Hypothalamus (tissue), 51 donors: ENCODE measurements around the gene NT5C3B.
"Not testable (repeated sequence)": the region's sequence is repeated elsewhere in the genome, so short reads cannot be mapped to it uniquely, and the experiment has no call there.

ENCODE experiments used
- DNase-seq, 51 donors: peaks; one replicate each; lab custom pipeline; 2025; lab: John Stamatoyannopoulos, UW

Gene NT5C3B

DNA sequence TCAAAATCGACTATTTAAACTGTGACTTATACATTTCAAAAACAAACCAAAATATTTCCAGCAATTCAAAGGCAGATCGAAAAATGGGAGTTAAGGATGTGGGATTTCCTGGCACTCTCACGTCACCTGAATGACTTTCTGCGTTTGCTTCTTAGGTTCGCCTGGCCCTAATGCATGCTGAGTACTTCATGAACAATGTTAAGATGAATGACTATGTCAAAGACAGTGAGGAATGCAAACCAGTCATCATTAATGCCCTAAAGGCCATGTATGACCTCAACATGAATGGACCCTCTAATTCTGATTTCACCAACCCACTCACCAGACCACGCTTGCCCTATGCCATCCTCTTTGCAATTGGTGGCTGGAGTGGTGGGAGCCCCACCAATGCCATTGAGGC is 8.9 kb upstream of the NT5C3B start:
- no peak for DNase-seq

GRCh38 chr17:41840781-41841180 is 4.7 kb upstream of the NT5C3B start:
- DNase-seq, result not testable (repeated sequence)

- DNase-seq, result not testable (repeated sequence)
These were observed 3.4 kb upstream of the NT5C3B start for GRCh38 chr17:41839448-41839847.

DNA sequence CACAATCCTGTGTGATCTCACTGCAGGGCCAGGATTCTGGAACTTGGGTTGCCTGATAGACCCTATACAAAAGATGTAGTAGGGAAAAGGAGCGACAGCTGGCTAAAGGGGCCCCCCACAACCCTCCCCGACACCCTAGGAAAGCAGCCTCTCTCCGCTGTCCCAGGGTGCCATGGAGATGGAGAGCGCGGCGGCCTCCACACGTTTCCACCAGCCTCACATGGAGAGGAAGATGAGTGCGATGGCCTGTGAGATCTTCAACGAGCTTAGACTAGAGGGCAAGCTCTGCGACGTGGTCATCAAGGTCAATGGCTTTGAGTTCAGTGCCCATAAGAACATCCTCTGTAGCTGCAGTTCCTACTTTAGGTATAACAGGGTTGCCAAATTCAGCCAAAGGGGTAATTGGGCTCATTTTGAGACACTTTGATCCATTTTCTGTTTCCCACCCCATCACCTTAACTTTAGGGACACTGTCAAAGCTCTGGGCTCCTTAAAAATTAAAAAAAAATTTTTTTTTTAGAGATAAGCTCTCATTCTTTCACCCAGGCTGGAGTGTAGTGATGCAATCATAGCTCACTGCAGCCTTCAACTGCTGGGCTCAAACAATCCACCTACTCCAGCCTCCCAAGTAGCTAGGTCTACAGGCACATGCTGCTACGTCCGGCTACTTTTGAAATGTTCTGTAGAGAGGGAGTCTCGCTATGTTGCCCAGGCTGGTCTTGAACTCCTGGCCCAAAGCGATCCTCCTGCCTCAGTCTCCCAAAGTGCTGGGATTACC is 1.9 kb upstream of the NT5C3B start, which contains the start of gene KLHL10:
TSS of gene KLHL10 (plus strand) at position 65 of the 778 bp plus-strand sequence. CDS start at position 173, 108 bp downstream.
- DNase-seq, result no peak

GRCh38 chr17:41836550-41837196 is 641 bp upstream of the NT5C3B start:
- no peak for DNase-seq

DNA sequence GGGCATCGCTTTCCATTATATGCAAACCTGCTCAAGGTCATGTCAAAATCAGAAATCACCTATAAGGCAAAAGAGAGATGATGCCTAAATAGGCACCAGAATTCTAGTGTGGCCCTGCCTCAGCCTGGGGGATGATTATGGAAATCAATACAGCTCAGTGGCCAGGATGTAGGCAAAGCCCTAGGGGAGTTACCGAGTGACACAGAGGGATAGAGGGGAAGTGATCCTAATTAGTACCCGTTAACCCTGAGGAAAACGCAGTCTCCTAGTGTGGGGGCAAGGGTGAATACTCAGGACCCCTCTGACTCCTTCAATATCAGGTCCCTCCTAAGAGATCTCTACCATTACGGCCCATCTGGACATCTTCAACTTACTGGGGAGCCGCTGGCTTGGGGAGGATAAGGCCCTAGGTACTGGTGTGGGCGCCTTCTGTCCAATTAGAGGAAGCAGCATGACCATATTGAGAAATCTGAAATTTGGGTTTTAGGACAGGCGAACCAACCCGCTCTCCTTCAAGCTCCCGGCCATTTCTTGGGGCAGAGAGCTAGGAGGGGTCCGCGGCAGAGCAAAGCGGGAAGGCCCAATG is 725 bp downstream of the NT5C3B start:
- DNase-seq, result peak in 2 of 51 donors; percentile 10 to 13

DNA sequence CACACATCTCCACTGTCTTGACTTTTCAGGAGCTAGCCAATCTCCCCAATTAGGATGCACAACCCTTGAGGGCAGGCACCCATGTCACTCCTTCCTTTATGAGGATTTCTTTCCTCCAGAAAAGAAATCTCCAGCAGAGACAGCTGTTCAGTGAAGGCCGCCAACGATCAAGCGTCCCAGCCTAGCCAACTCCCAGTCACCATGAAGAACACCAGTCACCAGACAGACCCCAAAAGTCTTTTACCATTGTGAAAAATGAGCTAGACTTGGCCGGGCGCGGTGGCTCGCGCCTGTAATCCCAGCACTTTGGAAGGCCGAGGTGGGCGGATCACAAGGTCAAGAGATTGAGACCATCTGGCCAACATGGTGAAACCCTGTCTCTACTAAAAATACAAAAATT is 6.1 kb downstream of the NT5C3B start:
- not testable (repeated sequence) for DNase-seq

GRCh38 chr17:41825175-41825845 is 10.7 kb downstream of the NT5C3B start:
- no peak for DNase-seq

- DNase-seq, result no peak
These were observed 11.9 kb downstream of the NT5C3B start for GRCh38 chr17:41824086-41824485.

DNA sequence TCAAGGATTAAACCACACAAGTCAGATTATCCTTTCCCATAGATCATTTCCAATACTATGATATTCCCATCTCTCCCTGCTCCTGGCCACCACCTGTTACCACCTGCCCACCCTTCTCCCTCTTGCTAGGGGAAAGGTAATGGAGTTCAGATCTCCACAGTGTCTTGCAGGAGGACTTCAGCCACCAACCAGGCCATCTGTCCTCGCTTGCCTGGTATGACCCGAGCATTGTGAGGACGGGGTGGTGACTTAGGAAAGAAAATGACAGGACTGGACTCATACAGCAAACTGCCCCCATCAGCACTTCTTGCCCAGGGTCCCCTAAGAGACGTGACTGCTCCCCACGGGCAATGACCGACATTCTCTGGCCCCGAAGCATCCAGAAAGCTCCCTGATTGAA is 12.5 kb downstream of the NT5C3B start:
- no peak for DNase-seq

DNA sequence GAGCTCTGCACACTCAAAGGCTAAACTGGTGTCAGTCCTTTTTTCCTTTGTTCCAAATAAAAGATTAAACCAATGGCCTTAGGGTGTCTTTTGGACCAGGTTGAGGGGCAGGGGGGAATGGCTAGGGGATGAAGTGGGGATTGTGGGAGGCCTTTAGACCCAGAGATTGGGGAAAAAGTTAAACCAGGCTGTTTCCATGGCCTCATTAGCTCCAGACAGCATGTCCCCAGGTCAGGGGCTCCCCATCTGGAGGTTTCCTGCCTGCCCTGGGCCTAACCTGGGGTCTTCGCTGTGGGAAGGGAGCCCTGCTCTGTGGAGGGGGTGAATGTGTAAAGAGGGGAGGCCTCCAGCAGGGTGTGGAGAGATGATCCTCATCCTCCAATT is 12.9 kb downstream of the NT5C3B start:
- DNase-seq, result no peak

- DNase-seq, result no peak
These were observed 13.6 kb downstream of the NT5C3B start for GRCh38 chr17:41822216-41823140.

DNA sequence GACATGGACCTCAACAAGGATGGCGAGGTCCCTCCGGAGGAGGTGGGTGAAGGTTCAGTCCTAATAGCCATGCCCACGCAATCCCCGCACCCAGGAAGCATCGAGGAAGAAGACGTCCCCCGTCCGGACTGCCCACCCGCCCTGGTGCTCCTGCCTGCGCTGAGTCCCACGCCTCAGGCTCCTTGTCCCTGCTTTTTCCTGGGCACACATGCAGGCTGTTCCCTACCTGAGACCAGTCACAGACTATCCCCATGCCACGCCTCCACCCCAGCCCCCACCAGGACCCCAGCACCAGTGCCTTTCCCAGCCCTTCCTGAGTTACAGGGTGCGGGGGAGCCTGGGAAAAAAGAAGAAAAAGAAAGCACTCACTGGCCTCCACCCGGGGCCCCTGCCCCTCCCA is 14.3 kb downstream of the NT5C3B start:
- no peak for DNase-seq

DNA sequence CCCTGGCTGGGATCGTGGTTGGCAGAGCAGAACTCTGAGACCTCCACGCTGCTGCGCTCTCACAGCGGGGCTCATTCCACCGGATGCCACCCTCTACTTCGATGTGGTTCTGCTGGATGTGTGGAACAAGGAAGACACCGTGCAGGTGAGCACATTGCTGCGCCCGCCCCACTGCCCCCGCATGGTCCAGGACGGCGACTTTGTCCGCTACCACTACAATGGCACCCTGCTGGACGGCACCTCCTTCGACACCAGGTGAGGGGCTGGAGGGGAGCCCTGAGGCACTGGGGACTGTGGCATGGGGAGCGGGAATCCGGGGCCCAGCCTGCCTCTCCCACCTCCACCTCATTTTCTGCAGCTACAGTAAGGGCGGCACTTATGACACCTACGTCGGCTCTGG is 18.0 kb downstream of the NT5C3B start:
- DNase-seq, result no peak

- no peak for DNase-seq
These were observed 19.3 kb downstream of the NT5C3B start for GRCh38 chr17:41816637-41817320.

- no peak for DNase-seq
These were observed 21.8 kb downstream of the NT5C3B start for GRCh38 chr17:41814195-41814594.

DNA sequence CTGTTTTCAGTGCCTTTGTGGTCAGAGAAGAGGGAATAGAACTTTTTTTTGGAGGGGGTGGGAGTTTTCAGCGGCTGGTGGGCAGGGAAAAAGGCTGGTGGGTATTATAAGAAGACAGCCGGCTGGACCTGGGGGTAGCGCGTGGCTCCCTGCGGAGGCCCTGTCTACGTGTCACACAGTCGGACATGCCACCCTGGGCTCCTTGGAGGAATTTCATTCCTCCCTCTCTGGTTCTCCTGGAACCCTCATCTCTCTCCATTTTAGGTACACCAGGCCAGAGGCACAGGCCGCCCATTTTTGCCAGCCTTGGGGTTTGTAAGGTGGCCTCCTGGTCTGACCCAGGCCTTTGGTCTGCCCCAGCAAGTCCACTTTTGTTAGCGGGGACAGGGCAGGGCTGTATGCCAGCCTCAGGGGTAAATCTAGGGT is 22.3 kb downstream of the NT5C3B start:
- DNase-seq, result no peak

- DNase-seq, result no peak
These were observed 22.8 kb downstream of the NT5C3B start for GRCh38 chr17:41813152-41813680.
